NCI-H128 (cell line): ENCODE results near the gene ULK4.

ENCODE experiments used
- DNase-seq: peaks from one replicate; lab custom pipeline; 2025; ENCODE audit not compliant: unreplicated experiment; lab: John Stamatoyannopoulos, UW

Gene ULK4

GRCh38 chr3:41241161-41241560 lies 720.7 kb downstream of the ULK4 start:
- no peak for DNase-seq

- no peak for DNase-seq
Measured at GRCh38 chr3:41239587-41239986, 722.3 kb downstream of the ULK4 start.

- DNase-seq: no peak
Measured at GRCh38 chr3:41237907-41238306, 724.0 kb downstream of the ULK4 start.

GRCh38 chr3:41236228-41236627 lies 725.7 kb downstream of the ULK4 start:
- DNase-seq: no peak

GRCh38 chr3:41234823-41235721 lies 726.8 kb downstream of the ULK4 start:
- no peak for DNase-seq

- DNase-seq: no peak
Measured at GRCh38 chr3:41224120-41224806, 737.6 kb downstream of the ULK4 start.

- no peak for DNase-seq
Measured at GRCh38 chr3:41223691-41224090, 738.2 kb downstream of the ULK4 start.

- no peak for DNase-seq
Measured at GRCh38 chr3:41223078-41223477, 738.8 kb downstream of the ULK4 start.

GRCh38 chr3:41222501-41222900 lies 739.4 kb downstream of the ULK4 start:
- DNase-seq: no peak

GRCh38 chr3:41222012-41222411 lies 739.9 kb downstream of the ULK4 start:
- no peak for DNase-seq

GRCh38 chr3:41220906-41221677 lies 740.8 kb downstream of the ULK4 start:
- DNase-seq: no peak

- DNase-seq: no peak
Measured at GRCh38 chr3:41219424-41219823, 742.5 kb downstream of the ULK4 start.

GRCh38 chr3:41216993-41217392 lies 744.9 kb downstream of the ULK4 start:
- DNase-seq: no peak

- DNase-seq: no peak
Measured at GRCh38 chr3:41216422-41216821, 745.5 kb downstream of the ULK4 start.

GRCh38 chr3:41213588-41213987 lies 748.3 kb downstream of the ULK4 start:
- DNase-seq: no peak

- DNase-seq: no peak
Measured at GRCh38 chr3:41212088-41212487, 749.8 kb downstream of the ULK4 start.

- DNase-seq: no peak
Measured at GRCh38 chr3:41210966-41211365, 750.9 kb downstream of the ULK4 start.

GRCh38 chr3:41209646-41210045 lies 752.3 kb downstream of the ULK4 start:
- no peak for DNase-seq

GRCh38 chr3:41208507-41209220 lies 753.2 kb downstream of the ULK4 start:
- DNase-seq: no peak

GRCh38 chr3:41207355-41207754 lies 754.5 kb downstream of the ULK4 start:
- DNase-seq: no peak

GRCh38 chr3:41205591-41205990 lies 756.3 kb downstream of the ULK4 start:
- no peak for DNase-seq
